BLaER1 (cell line): ENCODE results near the gene TMPRSS9.
"Not testable (repeated sequence)": the region's sequence is repeated elsewhere in the genome, so short reads cannot be mapped to it uniquely, and the experiment has no call there.

ENCODE experiments used
- H3K27ac ChIP-seq: shearing (Covaris generic); formaldehyde crosslinking; 2 replicates; pipeline ENCODE4 v1.8.1; 2022
- H3K27me3 ChIP-seq: shearing (Covaris generic); formaldehyde crosslinking; 2 replicates; pipeline ENCODE4 v1.8.1; 2022
- H3K36me3 ChIP-seq: shearing (Covaris generic); formaldehyde crosslinking; 2 replicates; pipeline ENCODE4 v1.8.1; 2022
- H3K4me1 ChIP-seq: shearing (Covaris generic); formaldehyde crosslinking; 2 replicates; pipeline ENCODE4 v1.8.1; 2022
- H3K4me2 ChIP-seq: shearing (Covaris generic); formaldehyde crosslinking; 2 replicates; pipeline ENCODE4 v1.8.1; 2022
- H3K4me3 ChIP-seq: shearing (Covaris generic); formaldehyde crosslinking; 2 replicates; pipeline ENCODE4 v1.8.1; 2022
- H3K9ac ChIP-seq: shearing (Covaris generic); formaldehyde crosslinking; 2 replicates; pipeline ENCODE4 v1.8.1; 2022
- H3K9me3 ChIP-seq: shearing (Covaris generic); formaldehyde crosslinking; 2 replicates; pipeline ENCODE4 v1.8.1; 2022
- H4K20me1 ChIP-seq: shearing (Covaris generic); formaldehyde crosslinking; 2 replicates; pipeline ENCODE4 v1.8.1; 2022
- Cebpa-rat ChIP-seq: shearing (Covaris generic); IDR thresholded peaks from 2 replicates; pipeline ENCODE4 v1.8.1; 2022

TMPRSS9 gene

DNA sequence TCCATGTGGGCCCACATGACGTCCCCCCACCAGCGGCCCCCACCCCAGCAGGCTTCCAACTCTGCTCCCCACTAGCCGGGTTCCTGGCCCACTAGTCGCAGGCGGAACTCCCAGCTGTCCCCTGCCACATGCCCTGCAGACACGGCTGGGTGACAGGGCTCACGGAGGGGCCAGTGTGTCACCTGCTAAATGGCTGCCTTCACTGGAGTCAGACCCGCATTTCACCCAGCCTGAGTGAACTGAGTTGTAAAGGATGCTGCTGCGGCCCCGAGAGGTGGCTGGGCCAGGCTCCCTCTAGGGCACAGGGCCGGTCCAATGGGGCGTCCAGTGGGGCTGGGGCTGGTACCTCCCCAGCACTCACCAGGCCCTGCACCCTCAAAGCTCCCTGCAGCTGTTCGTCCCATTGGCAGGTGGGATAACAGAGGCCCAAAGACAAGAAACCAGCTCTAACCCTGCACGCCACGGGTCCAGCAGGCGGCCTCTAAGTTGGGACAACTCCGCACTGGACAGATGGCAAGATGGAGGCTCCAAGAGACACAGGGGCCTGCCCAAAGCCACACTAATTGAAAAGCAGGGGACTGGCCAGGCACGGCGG lies 93.5 kb downstream of the TMPRSS9 start:
- Histone ChIP-seq H3K36me3 (peaks cover 49% of the 10 kb centered on the region), H3K4me3 (no peak overlapping the region), H3K9me3 (no peaks in the 10 kb centered on the region), H3K27me3 (no peaks in the 10 kb centered on the region), H3K9ac (peak overlapping the region; percentile 15; the same call in 1 of the 2 replicates), H4K20me1 (peaks cover 77% of the 10 kb centered on the region), H3K4me1 (peaks cover 70% of the 10 kb centered on the region), H3K27ac (peak overlapping the region; percentile 97; the same call in 1 of the 2 replicates), H3K4me2 (peak overlapping the region; percentile 96)
- TF ChIP-seq Cebpa-rat, result no peak

- Histone ChIP-seq H3K27me3 (no peaks in the 10 kb centered on the region), H3K9me3 (no peaks in the 10 kb centered on the region), H4K20me1 (peaks cover 68% of the 10 kb centered on the region), H3K36me3 (peaks cover 42% of the 10 kb centered on the region), H3K27ac (peak overlapping the region; percentile 97), H3K4me3 (peak overlapping the region; percentile 100), H3K9ac (peak overlapping the region; percentile 98), H3K4me2 (peak overlapping the region; percentile 96), H3K4me1 (peaks cover 62% of the 10 kb centered on the region)
- no peak for TF ChIP-seq Cebpa-rat
Measured at GRCh38 chr19:2454199-2454961, 94.3 kb downstream of the TMPRSS9 start.

- Histone ChIP-seq H3K9me3 (no peaks in the 10 kb centered on the region), H3K4me3 (peak overlapping the region; percentile 100), H4K20me1 (peaks cover 60% of the 10 kb centered on the region), H3K4me2 (peak overlapping the region; percentile 96), H3K27ac (peak overlapping the region; percentile 97), H3K36me3 (peaks cover 35% of the 10 kb centered on the region), H3K4me1 (peaks cover 60% of the 10 kb centered on the region), H3K27me3 (no peaks in the 10 kb centered on the region), H3K9ac (peak overlapping the region; percentile 98)
- no peak for TF ChIP-seq Cebpa-rat
Measured at GRCh38 chr19:2454962-2455850, 95.1 kb downstream of the TMPRSS9 start.

DNA sequence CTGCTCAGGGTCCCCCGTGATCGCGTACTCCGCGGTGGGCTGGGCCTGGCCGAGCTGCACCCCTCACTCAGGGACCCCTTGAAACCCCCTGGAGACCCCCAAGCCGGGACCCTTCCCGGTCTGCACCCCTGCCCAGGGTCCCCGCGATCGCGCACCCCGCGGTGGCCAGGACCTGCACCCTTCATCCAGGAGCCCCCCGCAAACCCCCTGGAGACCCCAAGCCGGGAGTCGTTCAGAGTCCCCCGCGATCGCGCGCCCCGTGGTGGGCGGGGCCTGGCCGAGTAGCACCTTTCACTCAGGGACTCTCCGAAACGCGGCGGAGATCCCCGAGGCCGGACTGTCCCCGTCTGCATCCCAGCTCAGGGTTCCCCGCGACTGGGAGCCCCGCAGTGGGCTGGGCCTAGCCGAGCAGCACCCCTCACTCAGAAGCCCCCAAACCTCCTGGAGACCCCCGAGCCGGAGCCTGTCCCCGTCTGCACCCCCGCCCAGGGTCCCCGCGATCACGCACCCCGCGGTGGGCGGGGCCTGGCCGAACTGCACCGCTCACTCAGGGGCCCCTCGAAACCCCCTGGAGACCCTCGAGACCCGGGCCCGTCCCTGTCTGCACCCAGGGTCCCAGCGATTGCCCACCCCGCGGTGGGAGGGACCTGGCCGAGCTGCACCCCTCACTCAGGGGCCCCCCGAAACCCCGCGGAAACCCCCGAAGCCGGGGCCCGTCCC lies 95.9 kb downstream of the TMPRSS9 start:
- Histone ChIP-seq H3K4me1 (peaks cover 60% of the 10 kb centered on the region), H3K27me3 (no peaks in the 10 kb centered on the region), H4K20me1 (peaks cover 52% of the 10 kb centered on the region), H3K9me3 (no peaks in the 10 kb centered on the region), H3K27ac (peak overlapping the region; percentile 97), H3K4me2 (peak overlapping the region; percentile 96), H3K36me3 (peaks cover 27% of the 10 kb centered on the region), H3K4me3 (peak overlapping the region; percentile 100), H3K9ac (peak overlapping the region; percentile 98)
- no peak for TF ChIP-seq Cebpa-rat

DNA sequence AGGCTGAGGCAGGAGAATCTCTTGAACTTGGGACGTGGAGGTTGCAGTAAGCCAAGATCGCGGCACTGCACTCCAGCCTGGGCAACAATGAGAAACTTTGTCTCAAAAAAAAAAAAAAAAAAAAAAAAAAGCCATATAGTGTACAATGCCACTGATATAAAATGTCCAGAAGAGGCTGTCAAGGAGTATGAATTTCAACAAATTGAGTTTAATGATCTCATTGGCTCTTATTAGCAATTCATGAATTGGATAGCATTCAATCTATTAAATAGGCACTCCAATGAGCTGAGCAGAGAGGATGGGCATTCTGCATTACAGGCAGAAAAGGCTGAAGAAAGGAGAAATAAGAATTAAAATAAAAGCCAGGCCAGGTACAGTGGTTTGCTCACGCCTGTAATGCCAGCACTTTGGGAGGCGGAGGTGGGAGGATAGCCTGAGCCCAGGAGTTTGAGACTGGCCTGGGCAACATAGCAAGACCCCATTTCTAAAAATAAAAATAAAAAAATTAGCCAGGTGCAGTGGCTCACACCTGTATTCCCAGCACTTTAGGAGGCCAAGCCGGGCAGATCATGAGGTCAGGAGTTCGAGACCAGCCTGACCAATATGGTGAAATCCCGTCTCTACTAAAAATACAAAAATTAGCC lies 97.5 kb downstream of the TMPRSS9 start:
- Histone ChIP-seq H3K9ac (peak overlapping the region; percentile 98), H4K20me1 (peaks cover 37% of the 10 kb centered on the region), H3K9me3 (no peaks in the 10 kb centered on the region), H3K27me3 (no peaks in the 10 kb centered on the region), H3K4me3 (peak overlapping the region; percentile 100), H3K4me1 (peaks cover 70% of the 10 kb centered on the region), H3K36me3 (peaks cover 14% of the 10 kb centered on the region; the same call in 1 of the 2 replicates), H3K4me2 (peak overlapping the region; percentile 96), H3K27ac (peak overlapping the region; percentile 97)
- no peak for TF ChIP-seq Cebpa-rat

DNA sequence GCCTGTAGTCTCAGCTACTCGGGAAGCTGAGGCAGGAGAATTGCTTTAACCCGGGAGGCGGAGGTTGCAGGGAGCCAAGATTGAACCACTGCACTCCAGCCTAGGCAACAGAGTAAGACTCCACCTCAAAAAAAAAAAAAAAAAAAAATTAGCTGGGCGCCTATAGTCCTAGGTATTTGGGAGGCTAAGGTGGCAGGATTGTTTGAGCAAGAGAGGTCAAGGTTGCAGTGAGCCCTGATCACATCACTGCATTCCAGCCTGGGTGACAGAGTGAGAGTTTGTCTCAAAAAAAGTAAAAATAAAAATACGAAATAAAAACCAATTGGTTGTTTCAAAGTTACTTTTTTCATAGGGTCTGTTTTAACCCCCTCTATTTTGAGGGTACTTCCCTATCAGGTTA lies 98.0 kb downstream of the TMPRSS9 start:
- peaks cover 70% of the 10 kb centered on the region for H3K4me1 ChIP-seq
- H3K36me3 ChIP-seq, result peaks cover 10% of the 10 kb centered on the region; the same call in 1 of the 2 replicates
- no peaks in the 10 kb centered on the region for H3K9me3 ChIP-seq
- H3K4me3 ChIP-seq, result no peak overlapping the region
- H3K4me2 ChIP-seq, result no peak overlapping the region
- no peaks in the 10 kb centered on the region for H3K27me3 ChIP-seq
- no peak overlapping the region for H3K9ac ChIP-seq
- H3K27ac ChIP-seq, result no peak overlapping the region
- TF ChIP-seq Cebpa-rat, result no peak
- H4K20me1 ChIP-seq, result peaks cover 32% of the 10 kb centered on the region

DNA sequence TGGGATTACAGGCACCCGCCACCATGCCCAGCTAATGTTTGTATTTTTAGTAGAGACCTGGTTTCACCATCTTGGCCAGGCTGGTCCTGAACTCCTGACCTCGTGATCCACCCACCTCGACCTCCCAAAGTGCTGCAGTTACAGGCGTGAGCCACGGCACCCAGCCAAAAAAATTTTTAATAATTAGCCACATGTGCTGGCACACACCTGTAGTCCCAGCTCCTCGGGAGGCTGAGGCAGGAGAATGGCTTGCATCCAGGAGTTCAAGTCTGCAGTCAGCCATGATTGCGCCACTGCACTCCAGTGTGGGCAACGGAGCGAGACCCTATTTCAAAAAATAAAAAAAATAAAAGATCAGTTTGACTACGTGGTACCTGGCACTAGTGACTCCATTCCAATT lies 98.7 kb downstream of the TMPRSS9 start:
- H4K20me1 ChIP-seq, result peaks cover 24% of the 10 kb centered on the region
- H3K27me3 ChIP-seq, H3K9me3 ChIP-seq, H3K9ac ChIP-seq, H3K4me3 ChIP-seq, H3K27ac ChIP-seq, H3K4me2 ChIP-seq, H3K36me3 ChIP-seq: not testable (repeated sequence)
- peaks cover 64% of the 10 kb centered on the region for H3K4me1 ChIP-seq

GRCh38 chr19:2460245-2460644 lies 100.2 kb downstream of the TMPRSS9 start:
- no peaks in the 10 kb centered on the region for H3K36me3 ChIP-seq
- no peak for TF ChIP-seq Cebpa-rat
- no peak overlapping the region for H3K27ac ChIP-seq
- no peak overlapping the region for H3K9ac ChIP-seq
- H3K4me1 ChIP-seq, result peaks cover 50% of the 10 kb centered on the region
- H3K27me3 ChIP-seq, result no peaks in the 10 kb centered on the region
- H3K9me3 ChIP-seq, result no peaks in the 10 kb centered on the region
- peak overlapping the region; percentile 34 for H3K4me2 ChIP-seq
- no peak overlapping the region for H3K4me3 ChIP-seq
- H4K20me1 ChIP-seq, result peaks cover 10% of the 10 kb centered on the region
